ENCODE results near the gene SORL1. TPM values are rescaled to one million over a fixed set of nuclear protein-coding genes. Genes with fewer than 3 reads are reported as not detected.

Gene SORL1
- total and polyA plus RNA-seq, 2 of the 8 experiments (the other 6 are each of a cell fraction or from before 2014, with no cell fraction given), result 38.1 to 65.5 TPM

GRCh38 chr11:121655537-121656327, 203.6 kb downstream of the SORL1 start (continued):
- TF ChIP-seq BCL11A (IDR thresholded peaks at IDR 0.05; ENCODE audit: low read depth in 2 of 2, low read length in 2 of 2), result no peak

Data from H1 (cell line).